ENCODE data around the gene ZSWIM4.

DNA sequence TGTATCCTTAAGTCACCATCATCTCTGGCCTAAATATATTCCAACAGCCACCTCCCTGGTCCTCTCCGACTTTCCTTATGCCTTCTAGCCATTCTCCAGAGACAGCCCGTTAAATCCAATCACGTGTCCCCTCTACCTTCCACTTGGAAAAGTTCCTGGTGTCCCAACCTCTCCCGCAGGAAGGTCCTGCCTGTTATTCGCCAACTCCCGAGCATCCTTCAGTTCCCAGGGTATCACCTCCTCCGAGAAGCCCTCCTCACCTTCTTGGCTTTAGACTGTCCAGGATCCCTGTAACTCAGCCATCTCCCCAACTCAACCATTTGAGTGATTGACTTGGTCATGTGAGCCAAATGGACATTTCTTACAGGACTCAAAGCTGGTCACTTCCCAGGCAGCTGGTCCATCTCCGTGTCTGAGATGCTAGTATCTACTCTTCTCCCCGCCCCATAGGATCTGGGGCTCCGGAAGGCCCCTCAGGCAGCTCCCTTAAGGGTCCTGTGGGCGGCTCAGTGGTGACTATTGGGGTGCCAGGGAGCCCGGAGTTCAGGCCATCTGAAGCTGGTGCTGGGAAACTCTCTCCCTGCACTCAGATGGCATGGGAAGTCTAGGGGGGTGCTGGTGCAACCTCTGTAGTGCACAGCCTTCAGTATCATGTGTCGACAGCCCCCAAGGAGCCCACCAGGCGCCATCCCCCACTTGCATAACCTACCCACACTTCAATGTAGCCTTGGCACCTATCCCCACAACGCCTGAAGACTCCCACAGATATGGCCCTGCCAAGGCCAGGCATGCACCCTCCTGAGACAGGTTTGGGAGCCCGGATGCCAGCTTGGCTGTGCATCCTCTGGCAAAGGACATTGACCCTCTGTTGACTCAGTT is 53.8 kb downstream of the ZSWIM4 start:
- TF ChIP-seq IRX3 (CRISPR knock-in tag; IDR thresholded peaks at IDR 0.05; ENCODE audit: borderline replicate concordance, low read depth) (no peak), ZNF547 (CRISPR knock-in tag; IDR thresholded peaks at IDR 0.05) (no peak), MAFF (IDR thresholded peaks at IDR 0.05; ENCODE audit: low read depth, low read length) (no peak), CC2D1A (CRISPR knock-in tag; IDR thresholded peaks at IDR 0.05) (no peak), NR2F6 (IDR thresholded peaks at IDR 0.05) (no peak), NR2F6 (CRISPR knock-in tag; IDR thresholded peaks at IDR 0.05) (no peak), RAD21 (CRISPR knock-in tag; IDR thresholded peaks at IDR 0.05) (no peak), POLR2A (IDR thresholded peaks at IDR 0.05; ENCODE audit: insufficient read depth in 1 of 2, low read depth in 2 of 2, low read length in 2 of 2) (no peak), FOXJ3 (CRISPR knock-in tag; IDR thresholded peaks at IDR 0.05; ENCODE audit: borderline replicate concordance) (no peak), TCF12 (IDR thresholded peaks at IDR 0.05) (no peak), TCF12 (CRISPR knock-in tag; IDR thresholded peaks at IDR 0.05) (no peak), ZBTB7B (CRISPR knock-in tag; IDR thresholded peaks at IDR 0.05) (no peak)
- TF ChIP-seq, protein P1, sequence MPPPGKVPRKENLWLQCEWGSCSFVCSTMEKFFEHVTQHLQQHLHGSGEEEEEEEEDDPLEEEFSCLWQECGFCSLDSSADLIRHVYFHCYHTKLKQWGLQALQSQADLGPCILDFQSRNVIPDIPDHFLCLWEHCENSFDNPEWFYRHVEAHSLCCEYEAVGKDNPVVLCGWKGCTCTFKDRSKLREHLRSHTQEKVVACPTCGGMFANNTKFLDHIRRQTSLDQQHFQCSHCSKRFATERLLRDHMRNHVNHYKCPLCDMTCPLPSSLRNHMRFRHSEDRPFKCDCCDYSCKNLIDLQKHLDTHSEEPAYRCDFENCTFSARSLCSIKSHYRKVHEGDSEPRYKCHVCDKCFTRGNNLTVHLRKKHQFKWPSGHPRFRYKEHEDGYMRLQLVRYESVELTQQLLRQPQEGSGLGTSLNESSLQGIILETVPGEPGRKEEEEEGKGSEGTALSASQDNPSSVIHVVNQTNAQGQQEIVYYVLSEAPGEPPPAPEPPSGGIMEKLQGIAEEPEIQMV (CRISPR knock-in tag; IDR thresholded peaks at IDR 0.05; ENCODE audit: low read depth), result no peak
- TF ChIP-seq, protein P2, sequence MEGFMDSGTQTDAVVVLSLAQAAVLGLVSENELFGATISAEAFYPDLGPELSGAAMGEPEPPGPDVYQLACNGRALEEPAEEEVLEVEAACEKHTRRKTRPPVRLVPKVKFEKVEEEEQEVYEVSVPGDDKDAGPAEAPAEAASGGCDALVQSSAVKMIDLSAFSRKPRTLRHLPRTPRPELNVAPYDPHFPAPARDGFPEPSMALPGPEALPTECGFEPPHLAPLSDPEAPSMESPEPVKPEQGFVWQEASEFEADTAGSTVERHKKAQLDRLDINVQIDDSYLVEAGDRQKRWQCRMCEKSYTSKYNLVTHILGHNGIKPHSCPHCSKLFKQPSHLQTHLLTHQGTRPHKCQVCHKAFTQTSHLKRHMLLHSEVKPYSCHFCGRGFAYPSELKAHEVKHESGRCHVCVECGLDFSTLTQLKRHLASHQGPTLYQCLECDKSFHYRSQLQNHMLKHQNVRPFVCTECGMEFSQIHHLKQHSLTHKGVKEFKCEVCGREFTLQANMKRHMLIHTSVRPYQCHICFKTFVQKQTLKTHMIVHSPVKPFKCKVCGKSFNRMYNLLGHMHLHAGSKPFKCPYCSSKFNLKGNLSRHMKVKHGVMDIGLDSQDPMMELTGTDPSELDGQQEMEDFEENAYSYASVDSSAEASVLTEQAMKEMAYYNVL (CRISPR knock-in tag; IDR thresholded peaks at IDR 0.05; ENCODE audit: borderline replicate concordance), result no peak
- TF ChIP-seq, protein P3, sequence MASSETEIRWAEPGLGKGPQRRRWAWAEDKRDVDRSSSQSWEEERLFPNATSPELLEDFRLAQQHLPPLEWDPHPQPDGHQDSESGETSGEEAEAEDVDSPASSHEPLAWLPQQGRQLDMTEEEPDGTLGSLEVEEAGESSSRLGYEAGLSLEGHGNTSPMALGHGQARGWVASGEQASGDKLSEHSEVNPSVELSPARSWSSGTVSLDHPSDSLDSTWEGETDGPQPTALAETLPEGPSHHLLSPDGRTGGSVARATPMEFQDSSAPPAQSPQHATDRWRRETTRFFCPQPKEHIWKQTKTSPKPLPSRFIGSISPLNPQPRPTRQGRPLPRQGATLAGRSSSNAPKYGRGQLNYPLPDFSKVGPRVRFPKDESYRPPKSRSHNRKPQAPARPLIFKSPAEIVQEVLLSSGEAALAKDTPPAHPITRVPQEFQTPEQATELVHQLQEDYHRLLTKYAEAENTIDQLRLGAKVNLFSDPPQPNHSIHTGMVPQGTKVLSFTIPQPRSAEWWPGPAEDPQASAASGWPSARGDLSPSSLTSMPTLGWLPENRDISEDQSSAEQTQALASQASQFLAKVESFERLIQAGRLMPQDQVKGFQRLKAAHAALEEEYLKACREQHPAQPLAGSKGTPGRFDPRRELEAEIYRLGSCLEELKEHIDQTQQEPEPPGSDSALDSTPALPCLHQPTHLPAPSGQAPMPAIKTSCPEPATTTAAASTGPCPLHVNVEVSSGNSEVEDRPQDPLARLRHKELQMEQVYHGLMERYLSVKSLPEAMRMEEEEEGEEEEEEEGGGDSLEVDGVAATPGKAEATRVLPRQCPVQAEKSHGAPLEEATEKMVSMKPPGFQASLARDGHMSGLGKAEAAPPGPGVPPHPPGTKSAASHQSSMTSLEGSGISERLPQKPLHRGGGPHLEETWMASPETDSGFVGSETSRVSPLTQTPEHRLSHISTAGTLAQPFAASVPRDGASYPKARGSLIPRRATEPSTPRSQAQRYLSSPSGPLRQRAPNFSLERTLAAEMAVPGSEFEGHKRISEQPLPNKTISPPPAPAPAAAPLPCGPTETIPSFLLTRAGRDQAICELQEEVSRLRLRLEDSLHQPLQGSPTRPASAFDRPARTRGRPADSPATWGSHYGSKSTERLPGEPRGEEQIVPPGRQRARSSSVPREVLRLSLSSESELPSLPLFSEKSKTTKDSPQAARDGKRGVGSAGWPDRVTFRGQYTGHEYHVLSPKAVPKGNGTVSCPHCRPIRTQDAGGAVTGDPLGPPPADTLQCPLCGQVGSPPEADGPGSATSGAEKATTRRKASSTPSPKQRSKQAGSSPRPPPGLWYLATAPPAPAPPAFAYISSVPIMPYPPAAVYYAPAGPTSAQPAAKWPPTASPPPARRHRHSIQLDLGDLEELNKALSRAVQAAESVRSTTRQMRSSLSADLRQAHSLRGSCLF (CRISPR knock-in tag; IDR thresholded peaks at IDR 0.05; ENCODE audit: borderline replicate concordance), result no peak
